HepG2 (cell line): ENCODE data around the gene FNDC10. TPM values are rescaled to one million over a fixed set of nuclear protein-coding genes. Genes with fewer than 3 reads are reported as not detected.
A peak's percentile ranks its signal among the peaks of the same experiment; 100 is the strongest.

Source experiments
- ASH2L ChIP-seq: fragments of 300-600, 200-600 bp; sonication (generic); IDR thresholded peaks from 2 replicates; pipeline ENCODE4 v1.7.0; 2017; ENCODE audit warnings: low read depth, mild to moderate bottlenecking, moderate library complexity, mixed read lengths, low read length; ENCODE audit not compliant: insufficient read length
- ELF4 ChIP-seq: sonication (generic); formaldehyde crosslinking; IDR thresholded peaks from 2 replicates; pipeline ENCODE4 v1.5.0; 2020; ENCODE audit warnings: missing genetic modification reagents, mild to moderate bottlenecking, moderate library complexity, borderline replicate concordance
- HNRNPL ChIP-seq: fragments of 200-400 bp; formaldehyde crosslinking; IDR thresholded peaks from 2 replicates; pipeline ENCODE4 v1.6.1; 2017; ENCODE audit warnings: mild to moderate bottlenecking, low read depth, low read length
- JUNB ChIP-seq: sonication (generic); formaldehyde crosslinking; IDR thresholded peaks from 2 replicates; pipeline ENCODE4 v1.8.0; 2022; ENCODE audit warnings: missing genetic modification reagents, mild to moderate bottlenecking, borderline replicate concordance
- MED13 ChIP-seq: sonication (generic); formaldehyde crosslinking; IDR thresholded peaks from 2 replicates; pipeline ENCODE4 v1.5.0; 2020; ENCODE audit warnings: missing genetic modification reagents
- NAIF1 ChIP-seq: sonication (generic); formaldehyde crosslinking; IDR thresholded peaks from 2 replicates; pipeline ENCODE4 v1.5.0; 2020; ENCODE audit warnings: mild to moderate bottlenecking, missing genetic modification reagents, borderline replicate concordance
- TBX3 ChIP-seq: fragments of 450-650 bp; IDR thresholded peaks from 2 replicates; pipeline ENCODE4 v1.6.1; 2017; ENCODE audit warnings: antibody characterized with exemption, mild to moderate bottlenecking, inconsistent platforms, borderline replicate concordance
- ZFYVE20 ChIP-seq: sonication (generic); formaldehyde crosslinking; IDR thresholded peaks from 2 replicates; pipeline ENCODE4 v1.8.0; 2023; ENCODE audit warnings: low read depth, mild to moderate bottlenecking, moderate library complexity, missing genetic modification reagents, borderline replicate concordance
- polyA plus RNA-seq, 8 experiments: library from polyadenylated mRNA; depleted of rRNA in 3 of 8; stranded (reverse) in 7 of 8; unstranded in 1 of 8; fragments of >200 nt; fragmentation: Illumina TruSeq in 4 of 8; extraction: Trizol in 4 of 8; gene quantifications; 2 replicates each; pipeline versions ENCODE4 v1.2.1 to v1.2.3, GENCODE V29; 2011 to 2016; ENCODE audit warnings: low read depth in 4 of 8, missing spikeins in 1 of 8, mixed read lengths in 1 of 8; ENCODE audit not compliant: insufficient read depth in 1 of 8
- total RNA-seq, 5 experiments: library from RNA; depleted of rRNA; stranded (reverse); fragments of >200 nt; fragmentation: Illumina TruSeq; extraction: Trizol; gene quantifications; 2 replicates each; pipeline ENCODE4 v1.2.3, GENCODE V29; 2016; ENCODE audit warnings: low read depth in 1 of 5
- TF ChIP-seq, protein P1 (sequence below): sonication (generic); formaldehyde crosslinking; IDR thresholded peaks from 2 replicates; pipeline ENCODE4 v1.5.1; 2020; ENCODE audit warnings: missing genetic modification reagents, mild to moderate bottlenecking, borderline replicate concordance
- TF ChIP-seq, protein P2 (sequence below): IDR thresholded peaks from 2 replicates; pipeline ENCODE4 v1.4.0; 2020; ENCODE audit warnings: mild to moderate bottlenecking, missing genetic modification reagents
- TF ChIP-seq, protein P3 (sequence below): sonication (generic); formaldehyde crosslinking; IDR thresholded peaks from one replicate; pipeline ENCODE4 v1.5.1; 2020; ENCODE audit warnings: mild to moderate bottlenecking, missing genetic modification reagents; ENCODE audit errors: not compliant biosample characterization
- TF ChIP-seq, protein P4 (sequence below): sonication (generic); formaldehyde crosslinking; IDR thresholded peaks from 2 replicates; pipeline ENCODE4 v1.8.1; 2023; ENCODE audit warnings: mild to moderate bottlenecking, missing genetic modification reagents

Gene FNDC10
- total and polyA plus RNA-seq, 2 of the 13 experiments (the other 11 are each of a cell fraction or from before 2014, with no cell fraction given): 2.2 to 2.5 TPM

- TF ChIP-seq, protein P1, sequence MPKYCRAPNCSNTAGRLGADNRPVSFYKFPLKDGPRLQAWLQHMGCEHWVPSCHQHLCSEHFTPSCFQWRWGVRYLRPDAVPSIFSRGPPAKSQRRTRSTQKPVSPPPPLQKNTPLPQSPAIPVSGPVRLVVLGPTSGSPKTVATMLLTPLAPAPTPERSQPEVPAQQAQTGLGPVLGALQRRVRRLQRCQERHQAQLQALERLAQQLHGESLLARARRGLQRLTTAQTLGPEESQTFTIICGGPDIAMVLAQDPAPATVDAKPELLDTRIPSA (CRISPR knock-in tag): no peak
- TF ChIP-seq ELF4 (CRISPR knock-in tag) (no peak), MED13 (CRISPR knock-in tag) (peak; percentile 44; the same call in 1 of the 2 replicates), NAIF1 (CRISPR knock-in tag) (peak; percentile 57; the same call in 1 of the 2 replicates), JUNB (CRISPR knock-in tag) (no peak), ASH2L (peak; percentile 89), HNRNPL (0 out of 2 replicates have a peak, but pooled peaks have one; percentile 38), ZFYVE20 (CRISPR knock-in tag) (0 out of 2 replicates have a peak, but pooled peaks have one; percentile 14), TBX3 (no peak)
- TF ChIP-seq, protein P2, sequence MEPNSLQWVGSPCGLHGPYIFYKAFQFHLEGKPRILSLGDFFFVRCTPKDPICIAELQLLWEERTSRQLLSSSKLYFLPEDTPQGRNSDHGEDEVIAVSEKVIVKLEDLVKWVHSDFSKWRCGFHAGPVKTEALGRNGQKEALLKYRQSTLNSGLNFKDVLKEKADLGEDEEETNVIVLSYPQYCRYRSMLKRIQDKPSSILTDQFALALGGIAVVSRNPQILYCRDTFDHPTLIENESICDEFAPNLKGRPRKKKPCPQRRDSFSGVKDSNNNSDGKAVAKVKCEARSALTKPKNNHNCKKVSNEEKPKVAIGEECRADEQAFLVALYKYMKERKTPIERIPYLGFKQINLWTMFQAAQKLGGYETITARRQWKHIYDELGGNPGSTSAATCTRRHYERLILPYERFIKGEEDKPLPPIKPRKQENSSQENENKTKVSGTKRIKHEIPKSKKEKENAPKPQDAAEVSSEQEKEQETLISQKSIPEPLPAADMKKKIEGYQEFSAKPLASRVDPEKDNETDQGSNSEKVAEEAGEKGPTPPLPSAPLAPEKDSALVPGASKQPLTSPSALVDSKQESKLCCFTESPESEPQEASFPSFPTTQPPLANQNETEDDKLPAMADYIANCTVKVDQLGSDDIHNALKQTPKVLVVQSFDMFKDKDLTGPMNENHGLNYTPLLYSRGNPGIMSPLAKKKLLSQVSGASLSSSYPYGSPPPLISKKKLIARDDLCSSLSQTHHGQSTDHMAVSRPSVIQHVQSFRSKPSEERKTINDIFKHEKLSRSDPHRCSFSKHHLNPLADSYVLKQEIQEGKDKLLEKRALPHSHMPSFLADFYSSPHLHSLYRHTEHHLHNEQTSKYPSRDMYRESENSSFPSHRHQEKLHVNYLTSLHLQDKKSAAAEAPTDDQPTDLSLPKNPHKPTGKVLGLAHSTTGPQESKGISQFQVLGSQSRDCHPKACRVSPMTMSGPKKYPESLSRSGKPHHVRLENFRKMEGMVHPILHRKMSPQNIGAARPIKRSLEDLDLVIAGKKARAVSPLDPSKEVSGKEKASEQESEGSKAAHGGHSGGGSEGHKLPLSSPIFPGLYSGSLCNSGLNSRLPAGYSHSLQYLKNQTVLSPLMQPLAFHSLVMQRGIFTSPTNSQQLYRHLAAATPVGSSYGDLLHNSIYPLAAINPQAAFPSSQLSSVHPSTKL (CRISPR knock-in tag): 0 out of 2 replicates have a peak, but pooled peaks have one; percentile 20
- TF ChIP-seq, protein P3, sequence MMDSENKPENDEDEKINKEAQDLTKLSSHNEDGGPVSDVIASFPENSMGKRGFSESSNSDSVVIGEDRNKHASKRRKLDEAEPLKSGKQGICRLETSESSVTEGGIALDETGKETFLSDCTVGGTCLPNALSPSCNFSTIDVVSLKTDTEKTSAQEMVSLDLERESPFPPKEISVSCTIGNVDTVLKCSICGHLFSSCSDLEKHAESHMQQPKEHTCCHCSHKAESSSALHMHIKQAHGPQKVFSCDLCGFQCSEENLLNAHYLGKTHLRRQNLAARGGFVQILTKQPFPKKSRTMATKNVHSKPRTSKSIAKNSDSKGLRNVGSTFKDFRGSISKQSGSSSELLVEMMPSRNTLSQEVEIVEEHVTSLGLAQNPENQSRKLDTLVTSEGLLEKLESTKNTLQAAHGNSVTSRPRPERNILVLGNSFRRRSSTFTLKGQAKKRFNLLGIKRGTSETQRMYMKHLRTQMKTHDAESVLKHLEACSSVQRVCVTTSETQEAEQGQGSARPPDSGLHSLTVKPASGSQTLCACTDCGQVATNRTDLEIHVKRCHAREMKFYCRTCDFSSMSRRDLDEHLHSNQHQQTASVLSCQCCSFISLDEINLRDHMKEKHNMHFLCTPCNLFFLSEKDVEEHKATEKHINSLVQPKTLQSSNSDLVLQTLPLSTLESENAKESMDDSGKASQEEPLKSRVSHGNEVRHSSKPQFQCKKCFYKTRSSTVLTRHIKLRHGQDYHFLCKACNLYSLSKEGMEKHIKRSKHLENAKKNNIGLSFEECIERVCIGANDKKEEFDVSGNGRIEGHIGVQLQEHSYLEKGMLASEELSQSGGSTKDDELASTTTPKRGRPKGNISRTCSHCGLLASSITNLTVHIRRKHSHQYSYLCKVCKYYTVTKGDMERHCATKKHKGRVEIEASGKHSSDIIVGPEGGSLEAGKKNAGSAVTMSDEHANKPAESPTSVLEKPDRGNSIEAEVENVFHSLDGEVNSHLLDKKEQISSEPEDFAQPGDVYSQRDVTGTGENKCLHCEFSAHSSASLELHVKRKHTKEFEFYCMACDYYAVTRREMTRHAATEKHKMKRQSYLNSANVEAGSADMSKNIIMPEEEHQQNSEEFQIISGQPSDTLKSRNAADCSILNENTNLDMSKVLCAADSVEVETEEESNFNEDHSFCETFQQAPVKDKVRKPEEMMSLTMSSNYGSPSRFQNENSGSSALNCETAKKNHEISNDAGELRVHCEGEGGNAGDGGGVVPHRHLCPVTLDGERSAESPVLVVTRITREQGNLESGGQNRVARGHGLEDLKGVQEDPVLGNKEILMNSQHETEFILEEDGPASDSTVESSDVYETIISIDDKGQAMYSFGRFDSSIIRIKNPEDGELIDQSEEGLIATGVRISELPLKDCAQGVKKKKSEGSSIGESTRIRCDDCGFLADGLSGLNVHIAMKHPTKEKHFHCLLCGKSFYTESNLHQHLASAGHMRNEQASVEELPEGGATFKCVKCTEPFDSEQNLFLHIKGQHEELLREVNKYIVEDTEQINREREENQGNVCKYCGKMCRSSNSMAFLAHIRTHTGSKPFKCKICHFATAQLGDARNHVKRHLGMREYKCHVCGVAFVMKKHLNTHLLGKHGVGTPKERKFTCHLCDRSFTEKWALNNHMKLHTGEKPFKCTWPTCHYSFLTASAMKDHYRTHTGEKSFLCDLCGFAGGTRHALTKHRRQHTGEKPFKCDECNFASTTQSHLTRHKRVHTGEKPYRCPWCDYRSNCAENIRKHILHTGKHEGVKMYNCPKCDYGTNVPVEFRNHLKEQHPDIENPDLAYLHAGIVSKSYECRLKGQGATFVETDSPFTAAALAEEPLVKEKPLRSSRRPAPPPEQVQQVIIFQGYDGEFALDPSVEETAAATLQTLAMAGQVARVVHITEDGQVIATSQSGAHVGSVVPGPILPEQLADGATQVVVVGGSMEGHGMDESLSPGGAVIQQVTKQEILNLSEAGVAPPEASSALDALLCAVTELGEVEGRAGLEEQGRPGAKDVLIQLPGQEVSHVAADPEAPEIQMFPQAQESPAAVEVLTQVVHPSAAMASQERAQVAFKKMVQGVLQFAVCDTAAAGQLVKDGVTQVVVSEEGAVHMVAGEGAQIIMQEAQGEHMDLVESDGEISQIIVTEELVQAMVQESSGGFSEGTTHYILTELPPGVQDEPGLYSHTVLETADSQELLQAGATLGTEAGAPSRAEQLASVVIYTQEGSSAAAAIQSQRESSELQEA (CRISPR knock-in tag): peak; percentile 77
- TF ChIP-seq, protein P4, sequence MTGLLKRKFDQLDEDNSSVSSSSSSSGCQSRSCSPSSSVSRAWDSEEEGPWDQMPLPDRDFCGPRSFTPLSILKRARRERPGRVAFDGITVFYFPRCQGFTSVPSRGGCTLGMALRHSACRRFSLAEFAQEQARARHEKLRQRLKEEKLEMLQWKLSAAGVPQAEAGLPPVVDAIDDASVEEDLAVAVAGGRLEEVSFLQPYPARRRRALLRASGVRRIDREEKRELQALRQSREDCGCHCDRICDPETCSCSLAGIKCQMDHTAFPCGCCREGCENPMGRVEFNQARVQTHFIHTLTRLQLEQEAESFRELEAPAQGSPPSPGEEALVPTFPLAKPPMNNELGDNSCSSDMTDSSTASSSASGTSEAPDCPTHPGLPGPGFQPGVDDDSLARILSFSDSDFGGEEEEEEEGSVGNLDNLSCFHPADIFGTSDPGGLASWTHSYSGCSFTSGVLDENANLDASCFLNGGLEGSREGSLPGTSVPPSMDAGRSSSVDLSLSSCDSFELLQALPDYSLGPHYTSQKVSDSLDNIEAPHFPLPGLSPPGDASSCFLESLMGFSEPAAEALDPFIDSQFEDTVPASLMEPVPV (CRISPR knock-in tag): peak; percentile 72; the same call in 1 of the 2 replicates
These were observed 15.5 kb upstream of the FNDC10 start, which contains the start of gene MIB2 (continued) for GRCh38 chr1:1615256-1616044.
